Activated naive CD4-positive, alpha-beta T cell treated with anti-CD3 and anti-CD28 coated beads for 36 hours (primary cell): Measurements from ENCODE around the gene TNNT1. TPM values are rescaled to one million over a fixed set of nuclear protein-coding genes. Genes with fewer than 3 reads are reported as not detected.

Experiments used
- CTCF ChIA-PET: fragments of 350-600 bp; sonication (Branson Sonifier 250); formaldehyde crosslinking; loops from one replicate; lab custom pipeline; 2021; ENCODE audit warnings: antibody characterized with exemption; lab: Charles Lee
- DNase-seq: peaks from one replicate; pipeline ENCODE4 v3.0.0-alpha.2; 2020
- H3K27ac Mint-ChIP-seq: one replicate; pipeline ENCODE4 v1.8.0; 2021; ENCODE audit warnings: mild to moderate bottlenecking, mixed read lengths
- H3K27me3 Mint-ChIP-seq: one replicate; pipeline ENCODE4 v1.8.0; 2021; ENCODE audit warnings: low read depth, mixed read lengths
- H3K36me3 Mint-ChIP-seq: one replicate; pipeline ENCODE4 v1.8.0; 2021; ENCODE audit warnings: low read depth, mixed read lengths
- H3K4me1 Mint-ChIP-seq: one replicate; pipeline ENCODE4 v1.8.0; 2021; ENCODE audit warnings: low read depth, mixed read lengths
- H3K4me3 Mint-ChIP-seq: one replicate; pipeline ENCODE4 v1.8.0; 2021; ENCODE audit warnings: mild to moderate bottlenecking, moderate library complexity, mixed read lengths
- H3K9me3 Mint-ChIP-seq: one replicate; pipeline ENCODE4 v1.8.0; 2021; ENCODE audit warnings: mixed read lengths
- intact Hi-C: fragments of 100-400 bp; cut with micrococcal nuclease; formaldehyde crosslinking; loops from one replicate; pipeline ENCODE4 v1.15.1; 2023
- microRNA-seq: library from miRNA; unstranded; fragments of <30 nt; microRNA quantifications from one replicate; pipeline ENCODE4 v1.2.0, GENCODE V29; 2022; ENCODE audit warnings: borderline microRNAs expressed, borderline replicate concordance
- total RNA-seq, 2 experiments: library from RNA; stranded (reverse); gene quantifications; one replicate each; pipeline ENCODE4 v1.2.3, GENCODE V29; 2021

TNNT1 gene
- total RNA-seq, 2 experiments from 2014 or later: not detected

- peaks cover 43% of the 10 kb centered on the region for H3K27me3 Mint-ChIP-seq
- peaks cover 17% of the 10 kb centered on the region for H3K4me1 Mint-ChIP-seq
- no peak overlapping the region for H3K4me3 Mint-ChIP-seq
- CTCF ChIA-PET: interaction anchor here (0.6 to 2.0 kb wide), 10 partner anchors 9 to 79 kb away, joined by 3 to 7 read pairs (median 3); no protein-coding TSS in a partner anchor
- H3K36me3 Mint-ChIP-seq: peaks cover 15% of the 10 kb centered on the region
- DNase-seq: peak; percentile 86
- intact Hi-C loops: loop anchor here (10.0 kb wide), 2 partner anchors 76 to 624 kb away; partner anchors contain the start of genes DNAAF3 and LENG9
- no peak overlapping the region for H3K27ac Mint-ChIP-seq
- H3K9me3 Mint-ChIP-seq: no peaks in the 10 kb centered on the region
These were observed 60.3 kb downstream of the TNNT1 start for GRCh38 chr19:55088543-55089341.

DNA sequence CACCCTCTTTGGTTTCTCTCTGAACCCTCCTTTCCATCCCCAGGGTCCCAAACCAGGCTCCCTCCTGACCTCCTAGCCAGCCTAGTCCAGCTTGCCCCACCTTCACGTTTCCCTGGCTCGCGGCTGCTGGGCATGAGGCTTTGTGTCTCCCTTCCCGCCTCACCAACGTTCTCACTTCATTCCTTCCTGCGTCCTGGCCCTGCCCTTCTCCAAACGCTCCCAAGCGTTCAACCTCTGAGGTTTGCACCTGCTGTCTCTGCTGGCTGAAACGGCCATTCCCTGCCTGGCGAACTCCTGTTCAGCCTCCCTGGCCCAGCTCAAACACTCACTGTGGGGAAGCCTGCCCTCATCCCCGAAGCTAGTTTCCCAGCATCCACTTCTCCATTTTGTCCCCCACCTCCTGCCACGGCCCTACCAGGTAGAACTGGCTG lies 61.0 kb downstream of the TNNT1 start:
- Mint-ChIP-seq H3K27ac (no peak overlapping the region), H3K36me3 (peaks cover 15% of the 10 kb centered on the region), H3K27me3 (peaks cover 46% of the 10 kb centered on the region), H3K9me3 (no peaks in the 10 kb centered on the region), H3K4me1 (peaks cover 17% of the 10 kb centered on the region), H3K4me3 (peak overlapping the region; percentile 19)
- intact Hi-C loops: loop anchor here (10.0 kb wide), 2 partner anchors 77 to 623 kb away; partner anchors contain the start of genes DNAAF3 and LENG9
- no peak for DNase-seq
- CTCF ChIA-PET: interaction anchor here (0.7 to 2.0 kb wide), 5 partner anchors 8 to 49 kb away, joined by 3 to 7 read pairs (median 3); no protein-coding TSS in a partner anchor

DNA sequence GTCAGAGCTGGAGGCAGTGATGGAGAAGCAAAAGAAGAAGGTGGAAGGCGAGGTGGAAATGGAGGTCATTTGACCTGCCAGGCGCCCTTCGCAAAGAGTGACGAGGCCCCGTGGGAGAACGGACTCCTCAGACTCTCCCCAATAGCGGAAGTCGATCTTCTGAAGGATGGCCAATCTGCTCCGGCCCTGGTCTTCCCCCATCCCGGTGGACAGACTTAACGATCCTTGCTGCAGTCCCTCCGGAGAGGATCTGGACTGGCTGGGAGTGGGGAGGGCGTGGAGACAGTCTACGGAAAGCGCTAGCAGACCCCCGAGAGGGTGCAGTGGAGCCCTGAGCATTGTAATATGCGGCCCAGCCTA lies 61.5 kb downstream of the TNNT1 start:
- H3K4me3 Mint-ChIP-seq: peak overlapping the region; percentile 59
- no peak for DNase-seq
- intact Hi-C loops: loop anchor here (10.0 kb wide), 2 partner anchors 77 to 623 kb away; partner anchors contain the start of genes DNAAF3 and LENG9
- CTCF ChIA-PET: interaction anchor here (1.1 to 1.3 kb wide), 2 partner anchors 22 to 49 kb away, joined by 3 read pairs; no protein-coding TSS in a partner anchor
- peaks cover 15% of the 10 kb centered on the region for H3K36me3 Mint-ChIP-seq
- peaks cover 51% of the 10 kb centered on the region for H3K27me3 Mint-ChIP-seq
- H3K4me1 Mint-ChIP-seq: peaks cover 18% of the 10 kb centered on the region
- no peak overlapping the region for H3K27ac Mint-ChIP-seq
- H3K9me3 Mint-ChIP-seq: no peaks in the 10 kb centered on the region

- Mint-ChIP-seq H3K9me3 (no peaks in the 10 kb centered on the region), H3K4me3 (peak overlapping the region; percentile 59), H3K27me3 (peaks cover 55% of the 10 kb centered on the region), H3K27ac (no peak overlapping the region), H3K4me1 (peaks cover 22% of the 10 kb centered on the region), H3K36me3 (peaks cover 15% of the 10 kb centered on the region)
- intact Hi-C loops: loop anchor here (10.0 kb wide), 2 partner anchors 78 to 622 kb away; partner anchors contain the start of genes DNAAF3 and LENG9
- CTCF ChIA-PET: interaction anchor here (1.1 to 1.3 kb wide), 2 partner anchors 21 to 50 kb away, joined by 3 read pairs; no protein-coding TSS in a partner anchor
- peak; percentile 73 for DNase-seq
These were observed 62.1 kb downstream of the TNNT1 start for GRCh38 chr19:55086730-55087541.

DNA sequence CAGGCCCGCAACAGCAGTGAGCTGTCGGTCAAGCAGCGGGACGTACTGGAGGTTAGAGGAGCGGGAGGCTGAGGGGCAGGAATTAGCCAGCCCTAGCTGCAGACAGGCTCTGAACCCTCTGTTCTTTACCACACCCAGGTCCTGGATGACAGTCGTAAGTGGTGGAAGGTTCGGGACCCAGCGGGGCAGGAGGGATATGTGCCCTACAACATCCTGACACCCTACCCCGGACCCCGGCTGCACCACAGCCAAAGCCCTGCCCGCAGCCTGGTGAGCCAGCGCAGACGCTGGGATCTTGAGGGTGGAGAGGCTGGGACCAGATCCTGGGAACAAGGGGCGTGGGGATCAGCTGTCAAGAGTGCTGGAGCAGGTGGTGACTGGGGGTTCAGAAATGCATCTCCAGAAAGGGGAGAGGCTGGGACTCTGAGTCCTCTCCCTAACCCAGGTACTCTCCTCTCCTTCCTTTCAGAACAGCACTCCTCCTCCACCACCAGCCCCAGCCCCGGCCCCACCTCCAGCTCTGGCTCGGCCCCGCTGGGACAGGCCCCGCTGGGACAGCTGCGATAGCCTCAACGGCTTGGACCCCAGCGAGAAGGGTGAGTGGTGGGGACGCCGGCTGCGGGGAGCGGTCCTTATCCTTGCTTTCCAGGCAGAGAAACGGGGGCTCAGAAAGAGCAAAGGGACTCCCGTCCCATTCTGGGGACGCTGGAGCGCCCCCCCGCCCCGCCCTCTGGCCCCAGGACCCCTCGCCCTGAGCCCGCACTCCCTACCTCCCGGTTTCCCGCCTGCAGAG lies 62.9 kb downstream of the TNNT1 start:
- Mint-ChIP-seq H3K9me3 (no peaks in the 10 kb centered on the region), H3K27ac (no peak overlapping the region), H3K4me3 (no peak overlapping the region), H3K36me3 (peaks cover 15% of the 10 kb centered on the region), H3K4me1 (peaks cover 28% of the 10 kb centered on the region), H3K27me3 (peaks cover 59% of the 10 kb centered on the region)
- CTCF ChIA-PET: interaction anchor here (1.2 kb wide), 1 partner anchor 46 kb away, joined by 3 read pairs; no protein-coding TSS in a partner anchor
- no peak for DNase-seq
- intact Hi-C loops: loop anchor here (10.0 kb wide), 2 partner anchors 79 to 621 kb away; partner anchors contain the start of genes DNAAF3 and LENG9

DNA sequence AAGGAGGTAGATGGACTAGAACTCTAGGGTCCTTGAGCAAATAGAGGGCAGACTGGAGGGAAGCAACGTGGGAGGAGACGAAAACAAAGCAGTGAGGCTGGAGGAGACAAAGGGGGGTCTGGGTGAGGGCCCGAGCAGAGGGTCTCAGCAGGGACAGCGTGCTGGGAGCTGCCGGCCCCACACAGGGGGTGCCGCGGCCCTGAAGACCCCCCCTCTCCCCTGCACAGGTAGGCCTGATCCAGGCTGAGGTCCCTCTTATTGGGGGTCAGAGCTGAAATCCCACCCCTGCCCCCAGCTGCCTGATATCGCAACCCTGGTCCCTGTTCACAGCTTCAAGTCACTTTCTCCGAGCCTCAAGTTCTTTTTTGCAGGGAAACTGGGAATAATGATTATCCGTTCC lies 64.6 kb downstream of the TNNT1 start:
- CTCF ChIA-PET: interaction anchor here (1.1 kb wide), 1 partner anchor 57 kb away, joined by 3 read pairs; no protein-coding TSS in a partner anchor
- Mint-ChIP-seq H3K4me1 (peaks cover 39% of the 10 kb centered on the region), H3K27ac (no peak overlapping the region), H3K4me3 (no peak overlapping the region), H3K9me3 (no peaks in the 10 kb centered on the region), H3K36me3 (peaks cover 3% of the 10 kb centered on the region), H3K27me3 (peaks cover 71% of the 10 kb centered on the region)
- intact Hi-C loops: loop anchor here (10.0 kb wide), 2 partner anchors 80 to 620 kb away; partner anchors contain the start of genes DNAAF3 and LENG9
- no peak for DNase-seq

DNA sequence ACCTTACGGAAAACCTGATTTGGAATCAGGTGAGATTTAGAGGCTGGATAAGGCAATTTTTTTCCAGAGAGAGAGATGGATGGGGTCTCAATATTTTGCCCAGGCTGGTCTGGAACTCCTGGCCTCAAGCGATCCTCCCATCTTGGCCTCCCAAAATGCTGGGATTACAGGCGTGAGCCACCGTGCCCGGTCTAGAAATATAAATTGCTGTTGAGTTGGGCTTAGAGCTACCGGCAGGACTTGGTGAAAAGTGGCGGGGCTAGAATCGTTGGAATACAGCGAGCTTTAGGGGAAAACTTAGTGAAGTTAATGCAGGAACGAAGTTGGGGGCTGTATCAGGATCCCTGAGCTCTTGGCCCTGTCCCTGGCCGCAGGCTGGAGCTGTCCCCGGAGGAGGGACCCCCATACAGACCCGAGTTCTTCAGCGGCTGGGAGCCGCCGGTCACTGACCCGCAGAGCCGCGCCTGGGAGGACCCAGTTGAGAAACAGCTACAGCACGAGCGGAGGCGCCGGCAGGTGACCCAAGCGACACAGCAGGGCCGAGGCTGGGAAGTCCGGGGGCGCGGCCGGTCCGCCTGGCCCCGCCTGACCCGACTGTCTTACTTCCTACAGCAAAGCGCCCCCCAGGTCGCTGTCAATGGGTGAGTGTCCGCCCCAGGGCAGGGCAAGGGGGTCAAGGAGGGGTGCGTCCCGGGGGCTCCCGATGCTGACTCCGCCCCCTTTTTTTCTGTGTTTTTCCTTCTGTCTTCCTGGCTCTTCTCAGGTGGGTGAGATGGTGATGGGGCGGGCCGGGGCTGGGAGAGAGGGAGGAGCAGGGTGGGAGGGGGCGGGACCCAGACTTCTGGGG lies 65.8 kb downstream of the TNNT1 start:
- Mint-ChIP-seq H3K27me3 (peaks cover 70% of the 10 kb centered on the region), H3K9me3 (no peaks in the 10 kb centered on the region), H3K4me3 (peak overlapping the region; percentile 2), H3K4me1 (peaks cover 36% of the 10 kb centered on the region), H3K27ac (no peak overlapping the region), H3K36me3 (peaks cover under 1% of the 10 kb centered on the region)
- no peak for DNase-seq
- CTCF ChIA-PET: no interaction called here
- intact Hi-C loops: loop anchor here (10.0 kb wide), 2 partner anchors 82 to 618 kb away; partner anchors contain the start of genes DNAAF3 and LENG9

Small RNAs within 50 kb of the gene (microRNA-seq; reads per million reads assigned to microRNA genes)
- not detected for gene MIR7975

Other genes starting within 250 kb of the TNNT1 start
- not detected for gene NCR1, start 243.1 kb downstream of the TNNT1 start, total RNA-seq
- not detected for gene NLRP7, start 201.7 kb downstream of the TNNT1 start, total RNA-seq
- 1 to 10 TPM; 5.5 TPM for gene NLRP2, start 182.8 kb downstream of the TNNT1 start, total RNA-seq
- gene GP6, start 110.9 kb downstream of the TNNT1 start, total RNA-seq: not detected
- gene RDH13, start 86.1 kb downstream of the TNNT1 start, total RNA-seq: 1 to 10 TPM; 8.7 to 8.9 TPM
- under 1 TPM; 0.88 to 0.89 TPM for gene EPS8L1, start 73.3 kb downstream of the TNNT1 start, total RNA-seq
- 10 to 100 TPM; 41.2 to 42.1 TPM for gene PPP1R12C, start 31.6 kb downstream of the TNNT1 start, total RNA-seq
- not detected for gene TNNI3, start 8.5 kb upstream of the TNNT1 start, total RNA-seq
- gene DNAAF3, start 17.4 kb upstream of the TNNT1 start, total RNA-seq: not detected
- gene SYT5, start 31.1 kb upstream of the TNNT1 start, total RNA-seq: not detected
- not detected for gene PTPRH, start 60.3 kb upstream of the TNNT1 start, total RNA-seq
- 1 to 10 TPM; 6.1 to 6.8 TPM for gene TMEM86B, start 79.6 kb upstream of the TNNT1 start, total RNA-seq
- gene PPP6R1, start 109.8 kb upstream of the TNNT1 start, total RNA-seq: 100 to 1,000 TPM; 166 to 174 TPM
- 10 to 100 TPM; 44.3 to 45.0 TPM for gene HSPBP1, start 130.9 kb upstream of the TNNT1 start, total RNA-seq
- 1 to 10 TPM; 1.4 to 2.2 TPM for gene BRSK1, start 134.8 kb upstream of the TNNT1 start, total RNA-seq
- not detected for gene TMEM150B, start 176.1 kb upstream of the TNNT1 start, total RNA-seq
- 10 to 100 TPM; 45.9 to 47.1 TPM for gene KMT5C, start 190.7 kb upstream of the TNNT1 start, total RNA-seq
- gene COX6B2, start 205.5 kb upstream of the TNNT1 start, total RNA-seq: under 1 TPM; 0.57 to 0.64 TPM
- not detected for gene GARIN5B, start 214.1 kb upstream of the TNNT1 start, total RNA-seq
- not detected for gene IL11, start 221.3 kb upstream of the TNNT1 start, total RNA-seq
- gene TMEM190, start 227.6 kb upstream of the TNNT1 start, total RNA-seq: not detected
- 10 to 100 TPM in 1 of 2 experiments, 1 to 10 TPM in 1; 9.9 to 10.2 TPM for gene TMEM238, start 235.1 kb upstream of the TNNT1 start, total RNA-seq
- gene RPL28, start 236.7 kb upstream of the TNNT1 start, total RNA-seq: 1,000 to 10,000 TPM; 3,327 to 3,354 TPM